ENCODE results near the gene SEMA5A.

The SEMA5A gene

GRCh38 chr5:9056046-9056445 is 489.8 kb downstream of the SEMA5A start:
- no peak overlapping the region for H3K9ac ChIP-seq (ENCODE audit: low read length)
- no peak overlapping the region for H3K27ac ChIP-seq (ENCODE audit: low read length)
- H3K27me3 ChIP-seq (ENCODE audit: control insufficient read depth, insufficient read depth, low read length): no peaks in the 10 kb centered on the region
- H3K9me3 ChIP-seq (ENCODE audit: control insufficient read depth, low read depth, low read length): no peaks in the 10 kb centered on the region
- H3K4me3 ChIP-seq (ENCODE audit: low read length): no peak overlapping the region
- no peaks in the 10 kb centered on the region for H3K36me3 ChIP-seq (ENCODE audit: control insufficient read depth, low read depth, low read length)
- H3K4me1 ChIP-seq (ENCODE audit: control insufficient read depth, low read depth, low read length): no peaks in the 10 kb centered on the region

- H3K9me3 ChIP-seq (ENCODE audit: control insufficient read depth, low read depth, low read length): no peaks in the 10 kb centered on the region
- H3K27ac ChIP-seq (ENCODE audit: low read length): no peak overlapping the region
- no peaks in the 10 kb centered on the region for H3K36me3 ChIP-seq (ENCODE audit: control insufficient read depth, low read depth, low read length)
- no peaks in the 10 kb centered on the region for H3K4me1 ChIP-seq (ENCODE audit: control insufficient read depth, low read depth, low read length)
- no peak overlapping the region for H3K9ac ChIP-seq (ENCODE audit: low read length)
- H3K4me3 ChIP-seq (ENCODE audit: low read length): no peak overlapping the region
- H3K27me3 ChIP-seq (ENCODE audit: control insufficient read depth, insufficient read depth, low read length): no peaks in the 10 kb centered on the region
Measured at GRCh38 chr5:9054821-9055589, 490.9 kb downstream of the SEMA5A start.

- Histone ChIP-seq H3K9ac (ENCODE audit: low read length) (no peak overlapping the region), H3K27ac (ENCODE audit: low read length) (no peak overlapping the region), H3K36me3 (ENCODE audit: control insufficient read depth, low read depth, low read length) (no peaks in the 10 kb centered on the region), H3K4me3 (ENCODE audit: low read length) (no peak overlapping the region), H3K27me3 (ENCODE audit: control insufficient read depth, insufficient read depth, low read length) (no peaks in the 10 kb centered on the region), H3K4me1 (ENCODE audit: control insufficient read depth, low read depth, low read length) (no peaks in the 10 kb centered on the region), H3K9me3 (ENCODE audit: control insufficient read depth, low read depth, low read length) (no peaks in the 10 kb centered on the region)
Measured at GRCh38 chr5:9054322-9054721, 491.6 kb downstream of the SEMA5A start.

- Histone ChIP-seq H3K9me3 (ENCODE audit: control insufficient read depth, low read depth, low read length) (no peaks in the 10 kb centered on the region), H3K9ac (ENCODE audit: low read length) (no peak overlapping the region)
Measured at GRCh38 chr5:9052421-9052820, 493.5 kb downstream of the SEMA5A start.

GRCh38 chr5:9051779-9052178 is 494.1 kb downstream of the SEMA5A start:
- no peak overlapping the region for H3K27ac ChIP-seq (ENCODE audit: low read length)
- H3K27me3 ChIP-seq (ENCODE audit: control insufficient read depth, insufficient read depth, low read length): no peaks in the 10 kb centered on the region
- no peaks in the 10 kb centered on the region for H3K36me3 ChIP-seq (ENCODE audit: control insufficient read depth, low read depth, low read length)
- H3K4me1 ChIP-seq (ENCODE audit: control insufficient read depth, low read depth, low read length): no peaks in the 10 kb centered on the region
- no peak overlapping the region for H3K9ac ChIP-seq (ENCODE audit: low read length)
- no peaks in the 10 kb centered on the region for H3K9me3 ChIP-seq (ENCODE audit: control insufficient read depth, low read depth, low read length)
- no peak overlapping the region for H3K4me3 ChIP-seq (ENCODE audit: low read length)

More at GRCh38 chr5:9052421-9052820, 493.5 kb downstream of the SEMA5A start:
- no peaks in the 10 kb centered on the region for H3K4me1 ChIP-seq (ENCODE audit: control insufficient read depth, low read depth, low read length)
- H3K4me3 ChIP-seq (ENCODE audit: low read length): no peak overlapping the region
- H3K27me3 ChIP-seq (ENCODE audit: control insufficient read depth, insufficient read depth, low read length): no peaks in the 10 kb centered on the region
- no peak overlapping the region for H3K27ac ChIP-seq (ENCODE audit: low read length)
- H3K36me3 ChIP-seq (ENCODE audit: control insufficient read depth, low read depth, low read length): no peaks in the 10 kb centered on the region

GRCh38 chr5:9047932-9048331 is 497.9 kb downstream of the SEMA5A start:
- Histone ChIP-seq H3K4me3 (ENCODE audit: low read length) (no peak overlapping the region), H3K27me3 (ENCODE audit: control insufficient read depth, insufficient read depth, low read length) (no peaks in the 10 kb centered on the region), H3K36me3 (ENCODE audit: control insufficient read depth, low read depth, low read length) (no peaks in the 10 kb centered on the region), H3K4me1 (ENCODE audit: control insufficient read depth, low read depth, low read length) (no peaks in the 10 kb centered on the region), H3K9me3 (ENCODE audit: control insufficient read depth, low read depth, low read length) (no peaks in the 10 kb centered on the region), H3K27ac (ENCODE audit: low read length) (no peak overlapping the region), H3K9ac (ENCODE audit: low read length) (no peak overlapping the region)

GRCh38 chr5:9046756-9047481 is 499.0 kb downstream of the SEMA5A start:
- Histone ChIP-seq H3K36me3 (ENCODE audit: control insufficient read depth, low read depth, low read length) (no peaks in the 10 kb centered on the region), H3K9ac (ENCODE audit: low read length) (no peak overlapping the region), H3K27ac (ENCODE audit: low read length) (no peak overlapping the region), H3K4me3 (ENCODE audit: low read length) (no peak overlapping the region), H3K9me3 (ENCODE audit: control insufficient read depth, low read depth, low read length) (no peaks in the 10 kb centered on the region), H3K4me1 (ENCODE audit: control insufficient read depth, low read depth, low read length) (no peaks in the 10 kb centered on the region), H3K27me3 (ENCODE audit: control insufficient read depth, insufficient read depth, low read length) (no peaks in the 10 kb centered on the region)

- Histone ChIP-seq H3K4me3 (ENCODE audit: low read length) (no peak overlapping the region), H3K27ac (ENCODE audit: low read length) (no peak overlapping the region), H3K9ac (ENCODE audit: low read length) (no peak overlapping the region), H3K9me3 (ENCODE audit: control insufficient read depth, low read depth, low read length) (no peaks in the 10 kb centered on the region), H3K36me3 (ENCODE audit: control insufficient read depth, low read depth, low read length) (no peaks in the 10 kb centered on the region), H3K27me3 (ENCODE audit: control insufficient read depth, insufficient read depth, low read length) (no peaks in the 10 kb centered on the region), H3K4me1 (ENCODE audit: control insufficient read depth, low read depth, low read length) (no peaks in the 10 kb centered on the region)
Measured at GRCh38 chr5:9045946-9046345, 499.9 kb downstream of the SEMA5A start.

- H3K9ac ChIP-seq (ENCODE audit: low read length): no peak overlapping the region
- no peaks in the 10 kb centered on the region for H3K36me3 ChIP-seq (ENCODE audit: control insufficient read depth, low read depth, low read length)
- no peak overlapping the region for H3K27ac ChIP-seq (ENCODE audit: low read length)
- no peak overlapping the region for H3K4me3 ChIP-seq (ENCODE audit: low read length)
- H3K4me1 ChIP-seq (ENCODE audit: control insufficient read depth, low read depth, low read length): peaks cover 11% of the 10 kb centered on the region
- H3K27me3 ChIP-seq (ENCODE audit: control insufficient read depth, insufficient read depth, low read length): peaks cover 3% of the 10 kb centered on the region
- H3K9me3 ChIP-seq (ENCODE audit: control insufficient read depth, low read depth, low read length): no peaks in the 10 kb centered on the region
Measured at GRCh38 chr5:9042241-9042640, 503.6 kb downstream of the SEMA5A start.

- no peaks in the 10 kb centered on the region for H3K9me3 ChIP-seq (ENCODE audit: control insufficient read depth, low read depth, low read length)
Measured at GRCh38 chr5:9040475-9040874, 505.4 kb downstream of the SEMA5A start.

GRCh38 chr5:9037048-9037447 is 508.8 kb downstream of the SEMA5A start:
- Histone ChIP-seq H3K9ac (ENCODE audit: low read length) (no peak overlapping the region), H3K4me3 (ENCODE audit: low read length) (no peak overlapping the region), H3K36me3 (ENCODE audit: control insufficient read depth, low read depth, low read length) (no peaks in the 10 kb centered on the region), H3K27me3 (ENCODE audit: control insufficient read depth, insufficient read depth, low read length) (peaks cover 5% of the 10 kb centered on the region), H3K4me1 (ENCODE audit: control insufficient read depth, low read depth, low read length) (peaks cover 11% of the 10 kb centered on the region), H3K27ac (ENCODE audit: low read length) (no peak overlapping the region), H3K9me3 (ENCODE audit: control insufficient read depth, low read depth, low read length) (no peaks in the 10 kb centered on the region)

More at GRCh38 chr5:9040475-9040874, 505.4 kb downstream of the SEMA5A start:
- Histone ChIP-seq H3K4me1 (ENCODE audit: control insufficient read depth, low read depth, low read length) (peaks cover 11% of the 10 kb centered on the region), H3K27ac (ENCODE audit: low read length) (no peak overlapping the region), H3K4me3 (ENCODE audit: low read length) (no peak overlapping the region), H3K36me3 (ENCODE audit: control insufficient read depth, low read depth, low read length) (no peaks in the 10 kb centered on the region), H3K27me3 (ENCODE audit: control insufficient read depth, insufficient read depth, low read length) (peaks cover 5% of the 10 kb centered on the region), H3K9ac (ENCODE audit: low read length) (no peak overlapping the region)

GRCh38 chr5:9035346-9035745 is 510.5 kb downstream of the SEMA5A start:
- Histone ChIP-seq H3K9me3 (ENCODE audit: control insufficient read depth, low read depth, low read length) (no peaks in the 10 kb centered on the region), H3K27me3 (ENCODE audit: control insufficient read depth, insufficient read depth, low read length) (peaks cover 5% of the 10 kb centered on the region), H3K4me3 (ENCODE audit: low read length) (no peak overlapping the region), H3K9ac (ENCODE audit: low read length) (no peak overlapping the region), H3K36me3 (ENCODE audit: control insufficient read depth, low read depth, low read length) (no peaks in the 10 kb centered on the region), H3K27ac (ENCODE audit: low read length) (no peak overlapping the region), H3K4me1 (ENCODE audit: control insufficient read depth, low read depth, low read length) (peaks cover 11% of the 10 kb centered on the region)

All from iPS-18a (cell line).